Endometrium (tissue), 2 donors: ENCODE data around the gene EXOC3L4.

Source experiments
- FAIRE-seq: peaks from 2 replicates; lab custom pipeline; 2012; peaks lifted over from hg19 to GRCh38; lab: Jason Lieb, UNC
- donor health status: control.
- donor health status: control.

EXOC3L4 gene

DNA sequence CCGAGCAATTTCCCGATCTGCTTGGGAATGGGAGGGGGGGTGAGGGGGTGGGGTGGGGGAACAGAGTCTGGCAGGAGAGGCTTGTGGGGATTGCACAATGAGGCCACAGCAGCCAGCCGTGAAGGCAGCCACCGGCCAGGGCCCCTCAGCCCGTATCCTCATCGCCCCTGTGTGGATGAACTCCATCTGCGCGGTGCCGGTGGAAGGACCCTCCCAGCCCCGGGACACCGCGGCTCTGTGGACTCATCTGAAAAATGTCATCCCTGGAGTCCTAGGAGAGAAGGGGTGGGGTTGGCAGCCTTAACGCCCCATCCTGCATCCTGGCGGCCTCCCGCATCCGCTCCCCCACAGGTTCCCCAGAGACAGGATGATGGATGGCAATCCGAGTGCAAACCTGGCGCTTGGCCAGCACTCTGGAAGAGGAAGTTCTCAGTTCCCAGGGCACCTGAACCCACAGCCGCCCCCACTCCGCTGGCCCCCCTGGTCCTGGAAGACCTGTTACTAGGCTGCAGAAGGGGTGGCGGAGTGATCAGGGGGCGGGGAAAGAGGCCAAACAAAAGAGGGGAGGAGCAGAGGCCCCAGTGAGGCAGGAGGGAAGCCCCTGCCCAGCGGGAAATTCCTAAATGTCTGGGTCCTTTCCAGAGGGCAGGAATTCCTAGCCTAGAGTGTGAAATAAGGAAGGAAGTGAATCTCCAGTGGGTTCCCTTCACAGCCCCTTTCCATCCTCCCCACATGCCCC lies 27.5 kb downstream of the EXOC3L4 start:
- no peak for FAIRE-seq

DNA sequence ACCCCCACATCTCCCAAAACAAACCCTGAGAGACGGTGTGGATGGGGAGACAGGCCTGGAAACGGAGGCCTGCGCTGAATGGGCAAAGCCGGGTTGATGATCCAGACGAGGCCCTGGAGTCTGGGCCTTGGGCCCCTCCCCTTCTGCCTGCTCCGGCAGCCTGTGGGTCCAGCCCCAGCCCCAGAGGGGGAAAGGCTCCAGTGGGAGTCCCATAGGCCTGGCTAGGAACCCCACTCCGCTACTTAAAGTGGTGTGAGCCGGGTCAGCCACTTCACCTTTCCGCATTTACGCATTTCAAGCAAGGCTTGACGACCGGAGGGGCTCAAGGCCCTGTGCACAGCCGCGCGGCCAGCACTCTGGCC lies 28.0 kb downstream of the EXOC3L4 start:
- FAIRE-seq: no peak

DNA sequence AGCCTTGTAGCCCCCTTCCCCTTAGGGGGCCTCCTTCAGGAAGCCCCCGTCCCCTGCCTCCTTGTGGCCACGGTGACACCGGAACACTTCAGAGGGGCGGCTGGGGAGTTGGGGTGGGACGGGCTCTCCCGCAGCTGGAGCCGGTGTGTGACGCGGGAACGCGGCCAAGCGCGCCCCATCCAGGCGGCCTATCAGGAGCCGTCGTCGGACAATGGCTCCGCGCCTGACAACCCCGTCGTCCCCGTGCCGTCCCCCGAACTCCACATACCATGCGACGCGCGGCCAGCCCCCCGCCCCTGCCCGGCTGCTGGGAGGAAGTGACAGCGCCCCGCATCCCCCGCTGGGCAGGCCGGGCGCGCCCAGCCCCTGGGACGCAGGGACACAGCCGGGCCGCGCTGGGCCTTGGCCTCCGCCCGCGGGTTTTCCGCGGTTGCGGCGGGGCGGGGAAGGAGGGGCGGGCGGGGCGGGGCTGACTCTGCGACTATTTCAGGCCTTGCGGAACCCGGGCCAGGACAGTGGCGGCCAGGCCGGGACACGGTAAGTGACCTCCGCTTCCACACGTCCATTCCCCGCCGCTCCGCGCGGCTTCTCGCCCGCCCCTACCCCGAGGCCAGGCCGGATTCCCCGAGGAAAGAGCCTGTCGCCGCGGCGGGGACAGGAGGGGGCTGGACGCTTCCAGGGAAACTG lies 28.6 kb downstream of the EXOC3L4 start, which contains the start of gene TNFAIP2:
Gene TNFAIP2, plus strand, starts transcription at position 515 of the 687 bp plus-strand sequence. CDS start 2,997 bp downstream, outside the sequence.
- FAIRE-seq: no peak

DNA sequence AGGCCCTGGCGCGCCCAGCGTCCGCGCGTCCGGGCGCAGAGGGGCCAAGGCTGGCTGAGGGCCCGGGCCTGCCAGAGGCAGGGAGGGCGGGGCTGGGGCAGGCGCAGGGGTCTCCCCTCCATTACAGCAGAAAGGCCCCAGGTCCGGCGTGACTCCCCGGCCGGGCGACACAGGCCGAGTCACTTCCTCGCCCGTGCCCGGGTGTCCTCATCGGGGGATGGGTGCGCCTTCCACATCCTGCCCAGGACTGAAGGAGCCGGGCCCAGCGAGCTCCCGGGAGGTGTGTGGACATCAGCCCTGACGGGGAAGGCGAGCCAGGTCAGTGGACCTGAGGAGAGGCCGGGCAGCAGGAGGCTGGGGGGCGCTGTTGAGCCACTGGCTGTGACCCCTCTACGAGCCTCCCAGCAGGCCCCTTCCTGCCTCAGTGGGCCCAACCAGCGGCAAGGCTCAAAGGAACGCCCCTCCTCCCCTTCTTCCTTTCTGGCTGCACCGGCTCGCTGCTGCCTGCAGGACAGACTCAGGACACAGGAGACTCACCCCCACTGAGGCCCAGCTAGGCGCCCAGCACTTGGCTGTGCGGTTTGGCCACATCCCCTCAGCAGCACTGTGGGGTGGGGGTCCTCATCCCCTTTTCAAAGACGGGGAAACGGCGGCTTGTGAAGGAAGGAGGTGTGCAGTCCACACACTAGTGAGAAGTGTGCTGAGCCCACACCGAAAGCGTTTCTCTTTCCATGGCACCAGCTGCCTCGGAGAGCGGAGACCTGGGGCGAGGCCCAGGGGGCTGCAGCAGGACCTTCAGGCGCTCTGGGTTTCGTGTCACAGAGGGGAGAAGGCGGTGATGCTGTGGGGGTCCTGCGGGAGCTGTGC lies 29.3 kb downstream of the EXOC3L4 start:
- FAIRE-seq: no peak

DNA sequence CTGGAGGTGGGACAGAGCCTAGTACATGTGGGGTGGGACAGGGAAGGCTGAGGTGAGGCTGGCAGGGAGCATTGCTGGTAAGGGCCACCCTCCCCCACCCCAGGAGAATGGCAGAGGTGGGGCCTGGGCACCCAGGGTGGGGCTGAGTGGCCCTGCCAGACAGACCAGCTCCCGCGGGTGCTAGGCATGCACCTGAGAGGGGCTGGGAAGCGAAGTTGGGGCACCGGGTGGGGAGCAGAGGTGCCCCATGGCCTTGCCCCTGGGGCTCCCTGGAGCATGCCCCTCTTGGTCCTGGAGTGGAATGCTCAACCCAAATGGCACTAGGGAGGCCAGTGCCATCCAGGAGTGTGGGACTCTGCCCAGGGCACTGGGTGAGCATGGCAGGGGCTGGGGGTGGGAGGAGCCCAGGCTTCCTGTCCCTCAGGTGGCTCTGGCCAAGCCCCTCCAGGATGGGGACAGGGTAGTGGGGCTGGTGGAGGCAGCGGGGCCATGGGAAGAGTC lies 30.0 kb downstream of the EXOC3L4 start:
- FAIRE-seq: no peak

DNA sequence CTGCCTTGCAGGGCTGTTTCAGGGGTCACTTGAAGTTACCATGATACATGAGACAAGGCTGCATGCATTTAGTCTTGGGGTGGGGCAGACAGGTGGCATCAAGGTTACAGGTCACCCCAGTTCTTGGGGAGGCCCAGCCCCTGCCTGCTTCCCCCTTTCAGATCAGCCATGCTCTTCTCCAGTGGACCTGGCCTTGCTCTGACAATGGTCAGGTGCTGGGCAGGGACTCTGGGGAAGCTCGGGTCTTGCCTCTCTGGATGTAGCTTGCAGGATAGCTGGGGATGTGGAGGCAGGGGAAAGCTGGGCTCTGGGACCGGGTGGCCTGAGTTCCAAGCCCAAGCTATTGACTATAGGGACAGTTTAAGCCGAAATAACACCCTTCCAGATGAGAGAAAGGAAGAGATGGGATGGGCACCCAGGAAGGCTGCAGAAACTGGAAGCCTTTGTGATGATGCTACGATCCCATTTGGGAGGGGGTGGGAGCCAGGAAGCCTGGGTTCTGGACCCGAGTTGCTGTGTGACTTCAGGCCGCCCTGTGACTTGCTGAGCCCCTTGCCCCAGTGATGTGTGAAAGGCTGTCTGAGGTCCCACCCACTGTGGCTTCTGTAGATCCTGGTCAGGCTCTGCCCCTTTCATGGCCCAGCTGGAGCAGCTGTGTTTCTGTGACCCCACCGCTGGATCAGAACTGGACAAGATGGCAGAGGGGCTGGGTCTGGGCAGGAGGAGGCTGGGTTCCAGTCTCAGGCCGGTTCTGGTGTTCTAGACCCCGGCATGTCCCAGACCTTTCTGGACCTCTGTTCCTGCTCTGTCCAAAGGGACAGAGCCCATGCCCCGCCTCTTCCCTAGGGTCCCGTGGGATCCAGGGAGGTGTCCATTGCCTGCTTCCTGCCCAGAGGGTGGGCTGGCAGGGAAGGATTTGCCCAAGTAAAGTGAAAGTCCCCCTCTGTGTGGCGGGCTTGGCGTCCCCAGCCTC lies 30.9 kb downstream of the EXOC3L4 start:
- no peak for FAIRE-seq

DNA sequence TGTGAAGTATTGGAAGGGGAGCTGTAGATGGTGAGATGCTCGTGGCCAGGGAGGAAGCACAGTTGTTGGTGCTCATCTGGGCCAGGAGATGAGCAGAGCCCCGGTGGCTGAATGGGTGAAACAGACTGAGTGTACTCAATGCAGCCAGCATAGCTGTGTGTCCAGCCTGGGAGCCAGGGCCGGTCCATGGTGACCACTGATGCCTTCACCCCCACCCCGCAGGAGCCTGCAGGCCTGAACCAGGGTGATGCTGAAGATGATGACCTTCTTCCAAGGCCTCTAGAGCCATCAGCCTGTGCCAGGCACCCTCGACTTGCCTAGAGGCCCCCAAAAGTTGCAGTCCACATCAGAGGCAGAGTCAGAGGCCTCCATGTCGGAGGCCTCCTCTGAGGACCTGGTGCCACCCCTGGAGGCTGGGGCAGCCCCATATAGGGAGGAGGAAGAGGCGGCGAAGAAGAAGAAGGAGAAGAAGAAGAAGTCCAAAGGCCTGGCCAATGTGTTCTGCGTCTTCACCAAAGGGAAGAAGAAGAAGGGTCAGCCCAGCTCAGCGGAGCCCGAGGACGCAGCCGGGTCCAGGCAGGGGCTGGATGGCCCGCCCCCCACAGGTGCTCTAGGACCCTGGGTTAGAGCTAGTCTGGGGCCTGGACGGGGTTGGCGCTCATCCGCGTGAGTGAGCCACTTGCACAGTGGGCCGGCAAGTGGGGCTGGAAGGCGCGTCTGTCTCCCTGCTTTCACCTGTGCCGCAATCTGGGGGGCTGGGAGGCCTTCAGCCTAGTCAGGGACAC lies 31.8 kb downstream of the EXOC3L4 start:
- no peak for FAIRE-seq

DNA sequence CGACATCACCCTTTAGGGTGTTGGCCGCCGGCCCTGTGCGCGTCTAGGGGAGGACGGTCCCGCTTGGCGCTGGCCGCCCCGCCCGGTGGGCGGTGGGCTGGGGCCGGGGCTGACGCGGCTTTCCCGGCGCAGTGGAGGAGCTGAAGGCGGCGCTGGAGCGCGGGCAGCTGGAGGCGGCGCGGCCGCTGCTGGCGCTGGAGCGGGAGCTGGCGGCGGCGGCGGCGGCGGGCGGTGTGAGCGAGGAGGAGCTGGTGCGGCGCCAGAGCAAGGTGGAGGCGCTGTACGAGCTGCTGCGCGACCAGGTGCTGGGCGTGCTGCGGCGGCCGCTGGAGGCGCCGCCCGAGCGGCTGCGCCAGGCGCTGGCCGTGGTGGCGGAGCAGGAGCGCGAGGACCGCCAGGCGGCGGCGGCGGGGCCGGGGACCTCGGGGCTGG lies 32.4 kb downstream of the EXOC3L4 start:
- FAIRE-seq: no peak

DNA sequence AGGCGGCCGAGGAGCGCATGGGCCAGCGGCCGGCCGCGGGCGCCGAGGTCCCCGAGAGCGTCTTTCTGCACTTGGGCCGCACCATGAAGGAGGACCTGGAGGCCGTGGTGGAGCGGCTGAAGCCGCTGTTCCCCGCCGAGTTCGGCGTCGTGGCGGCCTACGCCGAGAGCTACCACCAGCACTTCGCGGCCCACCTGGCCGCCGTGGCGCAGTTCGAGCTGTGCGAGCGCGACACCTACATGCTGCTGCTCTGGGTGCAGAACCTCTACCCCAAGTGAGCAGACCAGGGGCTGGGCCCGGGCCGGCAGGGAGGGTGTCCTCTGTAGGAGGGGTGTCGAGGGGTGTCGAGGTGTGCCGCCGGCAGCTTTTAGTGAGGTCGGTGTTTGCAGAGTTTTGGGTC lies 32.8 kb downstream of the EXOC3L4 start:
- no peak for FAIRE-seq

DNA sequence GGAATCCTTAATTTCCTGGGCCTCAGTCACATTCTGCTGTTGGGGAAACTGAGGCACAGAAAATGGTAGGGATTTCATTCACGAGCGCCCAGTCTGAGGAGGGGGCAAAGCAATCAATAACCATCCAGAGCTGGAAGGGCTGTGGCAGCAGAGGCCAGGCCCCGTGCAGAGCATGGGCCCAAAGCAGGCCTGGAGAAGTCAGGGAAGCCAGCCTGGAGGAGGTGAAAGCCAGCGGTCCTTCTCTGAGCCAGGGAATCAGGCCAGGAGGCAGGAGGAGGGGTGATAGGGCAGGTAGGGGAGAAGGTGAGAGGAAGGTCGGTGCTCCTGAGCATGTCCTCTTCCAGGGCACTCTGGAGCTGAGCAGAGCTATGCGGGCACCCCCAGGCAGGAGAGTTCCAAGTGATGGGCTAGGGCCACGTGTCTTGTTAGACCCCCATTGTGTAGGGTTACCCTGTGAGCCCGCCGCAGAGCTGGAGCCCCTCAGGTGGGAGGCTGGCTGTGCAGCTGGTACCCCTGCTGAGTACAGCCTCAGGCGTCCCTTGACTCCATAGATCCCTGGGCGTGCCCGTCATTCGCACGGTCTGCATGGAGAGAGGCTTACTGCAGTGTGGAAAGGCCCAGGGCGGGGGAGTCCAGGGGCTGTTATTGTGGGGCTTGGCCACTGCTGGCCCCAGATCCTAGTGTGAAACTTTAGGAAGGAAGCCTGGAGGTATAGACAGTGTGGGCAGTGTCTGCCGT lies 33.5 kb downstream of the EXOC3L4 start:
- FAIRE-seq: no peak

DNA sequence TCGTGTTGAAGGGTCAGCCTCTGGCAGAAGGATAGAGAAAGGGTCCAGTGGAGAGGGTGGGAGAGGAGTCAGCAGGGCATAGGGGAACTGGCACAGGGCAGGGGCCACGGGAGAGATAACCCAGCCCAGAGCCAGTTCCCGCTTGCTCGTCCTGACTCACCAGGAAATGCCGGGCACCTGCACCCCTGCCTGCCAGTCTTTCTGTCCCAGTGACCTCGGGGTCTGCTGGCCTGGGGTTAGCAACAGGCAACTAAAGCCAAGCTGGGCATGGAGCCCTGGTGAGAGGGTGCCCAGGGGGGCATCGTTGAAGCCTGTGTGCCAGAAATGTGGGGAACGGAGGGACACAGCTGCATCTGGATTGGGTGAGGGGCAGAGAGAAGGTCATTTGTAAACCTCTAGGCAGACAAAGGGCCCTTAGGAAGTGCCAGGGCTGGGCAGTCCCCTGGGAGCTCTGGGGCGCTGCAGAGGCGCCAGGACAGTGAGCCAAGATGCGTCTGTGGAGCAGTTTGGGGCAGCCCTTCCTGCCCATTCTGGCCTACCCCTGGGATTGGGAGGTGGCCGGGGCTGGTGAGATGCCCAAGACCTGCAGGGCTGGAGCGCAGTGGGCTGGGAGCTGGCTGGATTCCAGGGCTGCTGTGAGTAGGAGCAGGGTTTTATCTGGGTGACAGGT lies 34.2 kb downstream of the EXOC3L4 start:
- FAIRE-seq: no peak

DNA sequence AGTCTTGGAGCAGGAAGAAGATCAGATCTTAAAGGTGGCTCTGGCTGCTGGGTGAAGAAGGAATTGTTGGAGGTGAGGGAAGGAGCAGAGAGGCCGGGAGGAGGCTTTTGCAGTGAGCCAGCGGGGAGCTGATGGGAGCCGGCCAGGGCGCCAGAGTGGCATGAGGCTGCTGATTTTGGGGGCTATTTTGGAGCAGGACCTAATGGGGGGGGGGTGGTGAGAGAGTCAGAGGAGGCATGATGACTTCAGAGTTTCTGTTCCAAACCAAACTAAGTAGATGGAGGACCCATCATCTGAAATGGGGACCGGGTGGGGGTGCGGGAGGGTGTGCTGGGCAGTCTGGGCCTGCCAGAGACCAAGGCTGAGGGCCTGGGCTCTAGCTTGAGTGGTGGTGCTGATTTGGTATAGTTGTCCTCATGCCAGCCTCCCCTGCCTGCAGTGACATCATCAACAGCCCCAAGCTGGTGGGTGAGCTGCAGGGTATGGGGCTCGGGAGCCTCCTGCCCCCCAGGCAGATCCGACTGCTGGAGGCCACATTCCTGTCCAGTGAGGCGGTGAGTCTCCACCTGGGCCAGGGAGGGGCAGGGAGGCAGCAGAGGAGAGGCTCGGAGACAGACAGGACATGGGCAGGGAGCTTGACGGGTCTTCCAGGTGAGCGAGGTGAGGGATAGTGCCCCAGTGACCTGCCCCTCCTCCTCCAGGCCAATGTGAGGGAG lies 34.9 kb downstream of the EXOC3L4 start:
- no peak for FAIRE-seq

DNA sequence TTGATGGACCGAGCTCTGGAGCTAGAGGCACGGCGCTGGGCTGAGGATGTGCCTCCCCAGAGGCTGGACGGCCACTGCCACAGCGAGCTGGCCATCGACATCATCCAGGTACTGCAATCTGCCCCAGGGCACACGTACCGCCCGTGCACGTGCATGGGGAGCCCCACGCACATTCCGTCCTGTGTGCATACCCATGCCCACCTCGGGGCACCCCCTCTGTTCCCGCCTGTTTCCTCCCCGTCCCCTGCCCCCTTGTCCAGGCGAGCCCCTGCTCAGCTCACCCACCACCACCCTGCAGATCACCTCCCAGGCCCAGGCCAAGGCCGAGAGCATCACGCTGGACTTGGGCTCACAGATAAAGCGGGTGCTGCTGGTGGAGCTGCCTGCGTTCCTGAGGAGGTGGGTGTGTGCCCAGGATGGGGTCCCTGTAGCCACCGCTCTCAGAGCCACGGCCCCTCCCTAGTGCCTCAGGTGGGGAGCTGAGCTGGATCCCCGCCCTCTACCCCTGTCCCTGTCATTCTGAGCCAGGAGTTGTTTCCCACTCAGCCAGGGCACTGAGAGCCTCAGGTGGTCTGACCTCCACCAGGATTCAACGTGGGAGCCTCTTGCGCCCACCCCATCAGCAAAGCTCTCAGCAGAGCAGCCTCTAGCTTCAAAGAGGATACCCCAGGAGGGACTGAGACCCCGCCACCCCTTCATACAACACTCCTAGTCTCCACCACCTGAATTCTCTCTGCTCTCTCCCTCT lies 35.7 kb downstream of the EXOC3L4 start:
- no peak for FAIRE-seq

DNA sequence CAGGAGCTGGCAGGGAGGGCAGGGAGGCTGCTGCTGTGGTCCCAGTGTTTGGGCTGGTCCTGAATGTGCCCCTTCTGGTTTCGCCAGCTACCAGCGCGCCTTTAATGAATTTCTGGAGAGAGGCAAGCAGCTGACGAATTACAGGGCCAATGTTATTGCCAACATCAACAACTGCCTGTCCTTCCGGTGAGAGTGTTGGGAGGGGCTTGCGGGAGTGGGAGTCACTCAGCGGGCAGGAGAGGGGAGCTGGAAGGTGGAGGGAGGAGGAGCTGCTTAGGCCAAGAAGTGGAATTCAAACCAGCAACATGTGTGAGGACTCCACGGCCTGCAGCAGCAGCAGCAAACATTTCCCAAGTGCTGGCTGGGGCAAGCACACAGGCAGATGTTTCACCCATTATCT lies 36.4 kb downstream of the EXOC3L4 start:
- FAIRE-seq: peak; percentile 57

DNA sequence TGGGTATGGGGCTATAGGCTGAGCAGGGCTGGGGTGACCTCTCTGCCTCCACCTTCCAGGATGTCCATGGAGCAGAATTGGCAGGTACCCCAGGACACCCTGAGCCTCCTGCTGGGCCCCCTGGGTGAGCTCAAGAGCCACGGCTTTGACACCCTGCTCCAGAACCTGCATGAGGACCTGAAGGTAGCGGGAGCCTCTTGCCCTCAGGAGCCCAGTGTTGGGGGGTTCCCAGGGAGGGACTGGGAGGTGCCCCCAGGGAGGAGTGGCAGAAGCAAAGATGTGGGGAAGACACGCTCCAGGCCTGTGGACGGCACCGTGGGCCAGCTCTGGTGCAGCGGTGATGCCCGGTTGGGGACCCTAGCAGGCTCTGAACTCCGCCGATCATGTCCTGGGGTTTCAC lies 37.1 kb downstream of the EXOC3L4 start:
- FAIRE-seq: no peak

DNA sequence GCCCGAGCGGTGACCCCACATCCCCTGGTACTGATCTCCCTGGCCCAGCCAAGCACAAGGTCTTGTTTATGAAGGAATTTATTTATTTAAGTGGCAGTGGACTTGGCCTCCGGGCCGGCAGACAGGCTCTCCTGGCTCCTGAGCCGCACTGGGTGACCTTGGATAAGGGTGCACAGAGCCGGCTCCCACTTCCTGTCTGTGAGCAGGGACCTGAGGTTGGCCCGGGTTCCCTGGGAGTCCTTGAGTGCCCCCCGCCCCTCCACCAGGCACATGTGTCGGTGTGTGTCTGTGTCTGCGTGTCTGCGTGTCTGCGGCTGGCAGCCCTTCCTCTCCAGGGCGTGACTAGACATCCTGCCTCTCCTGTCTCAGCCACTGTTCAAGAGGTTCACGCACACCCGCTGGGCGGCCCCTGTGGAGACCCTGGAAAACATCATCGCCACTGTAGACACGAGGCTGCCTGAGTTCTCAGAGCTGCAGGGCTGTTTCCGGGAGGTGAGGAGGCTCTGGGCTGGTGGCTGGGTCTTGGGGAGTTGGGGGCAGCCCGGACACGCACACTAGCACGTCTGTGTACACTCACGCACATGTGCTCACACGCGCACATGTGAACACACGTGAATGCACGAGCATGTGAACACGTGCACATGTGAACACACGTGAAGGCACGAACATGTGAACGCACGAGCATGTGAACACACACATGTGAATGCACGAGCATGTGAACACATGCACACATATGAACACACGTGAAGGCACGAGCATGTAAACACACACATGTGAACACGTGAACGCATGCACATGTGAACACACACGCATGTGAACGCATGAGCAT lies 38.1 kb downstream of the EXOC3L4 start:
- no peak for FAIRE-seq
